H7 (cell line): ENCODE measurements around the gene CDKN1B. TPM values are rescaled to one million over a fixed set of nuclear protein-coding genes. Genes with fewer than 3 reads are reported as not detected.

ENCODE experiments used
- DNase-seq: peaks from one replicate; pipeline ENCODE4 v3.0.0; 2012
- H3K27me3 ChIP-seq: 2 replicates; pipeline ENCODE4 v1.6.0; 2011; ENCODE audit warnings: mild to moderate bottlenecking, low read length; ENCODE audit not compliant: control insufficient read depth, insufficient read depth
- H3K36me3 ChIP-seq: replicated peaks from 2 replicates; pipeline ENCODE4 v1.5.1; 2011; ENCODE audit warnings: low read length; ENCODE audit not compliant: control insufficient read depth, insufficient read depth
- H3K4me3 ChIP-seq: 2 replicates; pipeline ENCODE4 v1.5.1; 2011; ENCODE audit warnings: low read depth, mild to moderate bottlenecking, control low read depth, low read length, moderate library complexity; ENCODE audit not compliant: insufficient read depth
- total RNA-seq: library from RNA; depleted of rRNA; stranded (reverse); fragments of >200 nt; shearing (Covaris generic); gene quantifications from 2 replicates; pipeline ENCODE4 v1.2.3, GENCODE V29; 2014

Gene CDKN1B
- total RNA-seq, 1 experiment from 2014 or later: 11.7 TPM

- H3K36me3 ChIP-seq: peaks cover 6% of the 10 kb centered on the region
- H3K4me3 ChIP-seq: no peak overlapping the region
- peaks cover 56% of the 10 kb centered on the region for H3K27me3 ChIP-seq
- DNase-seq: no peak
These were observed 1.6 kb upstream of the CDKN1B start for GRCh38 chr12:12715459-12716150.

- peak overlapping the region; percentile 81 for H3K4me3 ChIP-seq
- H3K36me3 ChIP-seq: peaks cover 11% of the 10 kb centered on the region
- peaks cover 61% of the 10 kb centered on the region for H3K27me3 ChIP-seq
- DNase-seq: peak; percentile 40
These were observed 896 bp upstream of the CDKN1B start for GRCh38 chr12:12716151-12716792.

- peak; percentile 81 for DNase-seq
These were observed 615 bp downstream of the CDKN1B start for GRCh38 chr12:12717586-12718380.

GRCh38 chr12:12718381-12718759, 1.2 kb downstream of the CDKN1B start:
- H3K4me3 ChIP-seq: peak overlapping the region; percentile 81
- peaks cover 78% of the 10 kb centered on the region for H3K27me3 ChIP-seq
- no peak for DNase-seq
- peaks cover 11% of the 10 kb centered on the region for H3K36me3 ChIP-seq

More at GRCh38 chr12:12717586-12718380, 615 bp downstream of the CDKN1B start:
- H3K27me3 ChIP-seq: peaks cover 73% of the 10 kb centered on the region
- peak overlapping the region; percentile 81 for H3K4me3 ChIP-seq
- peaks cover 11% of the 10 kb centered on the region for H3K36me3 ChIP-seq

GRCh38 chr12:12718853-12719252, 1.7 kb downstream of the CDKN1B start:
- DNase-seq: peak; percentile 42
- Histone ChIP-seq H3K4me3 (peak overlapping the region; percentile 81), H3K27me3 (peaks cover 80% of the 10 kb centered on the region)

GRCh38 chr12:12719496-12719895, 2.3 kb downstream of the CDKN1B start:
- no peak overlapping the region for H3K4me3 ChIP-seq
- DNase-seq: no peak
- peaks cover 11% of the 10 kb centered on the region for H3K36me3 ChIP-seq
- peaks cover 80% of the 10 kb centered on the region for H3K27me3 ChIP-seq

More at GRCh38 chr12:12718853-12719252, 1.7 kb downstream of the CDKN1B start:
- peaks cover 11% of the 10 kb centered on the region for H3K36me3 ChIP-seq

- Histone ChIP-seq H3K4me3 (no peak overlapping the region), H3K27me3 (peaks cover 79% of the 10 kb centered on the region), H3K36me3 (peaks cover 11% of the 10 kb centered on the region)
- no peak for DNase-seq
These were observed 2.9 kb downstream of the CDKN1B start for GRCh38 chr12:12720052-12720451.

- Histone ChIP-seq H3K4me3 (no peak overlapping the region), H3K27me3 (peaks cover 73% of the 10 kb centered on the region), H3K36me3 (peaks cover 11% of the 10 kb centered on the region)
- DNase-seq: no peak
These were observed 3.5 kb downstream of the CDKN1B start for GRCh38 chr12:12720672-12721161.

- H3K4me3 ChIP-seq: no peak overlapping the region
- DNase-seq: no peak
- peaks cover 69% of the 10 kb centered on the region for H3K27me3 ChIP-seq
- peaks cover 11% of the 10 kb centered on the region for H3K36me3 ChIP-seq
These were observed 4.1 kb downstream of the CDKN1B start for GRCh38 chr12:12721176-12721751.

- no peak for DNase-seq
- H3K4me3 ChIP-seq: no peak overlapping the region
- peaks cover 70% of the 10 kb centered on the region for H3K27me3 ChIP-seq
- peaks cover 11% of the 10 kb centered on the region for H3K36me3 ChIP-seq
These were observed 4.8 kb downstream of the CDKN1B start for GRCh38 chr12:12721814-12722434.

GRCh38 chr12:12722435-12723148, 5.4 kb downstream of the CDKN1B start:
- Histone ChIP-seq H3K36me3 (peaks cover 11% of the 10 kb centered on the region), H3K27me3 (peaks cover 67% of the 10 kb centered on the region), H3K4me3 (no peak overlapping the region)
- DNase-seq: no peak

GRCh38 chr12:12723149-12723680, 6.0 kb downstream of the CDKN1B start:
- no peak for DNase-seq
- Histone ChIP-seq H3K27me3 (peaks cover 61% of the 10 kb centered on the region), H3K4me3 (peak overlapping the region; percentile 78), H3K36me3 (peaks cover 11% of the 10 kb centered on the region)

- Histone ChIP-seq H3K4me3 (peak overlapping the region; percentile 78), H3K36me3 (peaks cover 11% of the 10 kb centered on the region)
- DNase-seq: peak; percentile 85
These were observed 6.7 kb downstream of the CDKN1B start for GRCh38 chr12:12723681-12724420.

More at GRCh38 chr12:12723681-12724420, 6.7 kb downstream of the CDKN1B start:
- H3K27me3 ChIP-seq: peaks cover 55% of the 10 kb centered on the region
